Keratinocyte (primary cell): ENCODE data around the gene LY6G6F. TPM values are rescaled to one million over a fixed set of nuclear protein-coding genes. Genes with fewer than 3 reads are reported as not detected.

Source experiments
- DNase-seq: peaks from one replicate; pipeline ENCODE4 v3.0.0-alpha.2; 2011; ENCODE audit warnings: low read depth, missing footprints, low spot score
- FAIRE-seq: peaks from 2 replicates; lab custom pipeline; 2011; peaks lifted over from hg19 to GRCh38; lab: Jason Lieb, UNC
- H2AFZ ChIP-seq: 2 replicates; pipeline ENCODE4 v1.6.0; 2012; ENCODE audit warnings: low read length, control low read depth, inconsistent platforms; ENCODE audit not compliant: control insufficient read depth
- H3K27ac ChIP-seq: 2 replicates; pipeline ENCODE4 v1.5.1; 2011; ENCODE audit warnings: low read length; ENCODE audit not compliant: control insufficient read depth, insufficient read depth
- H3K27me3 ChIP-seq: 3 replicates; pipeline ENCODE4 v1.6.0; 2011; ENCODE audit warnings: low read length; ENCODE audit not compliant: control insufficient read depth, insufficient read depth; ENCODE audit errors: extremely low read depth
- H3K36me3 ChIP-seq, 2 experiments: 2 replicates in 1 of 2; 3 replicates in 1 of 2; pipeline ENCODE4 v1.5.1; 2011; ENCODE audit warnings: low read length in 2 of 2, mild to moderate bottlenecking in 1 of 2; ENCODE audit not compliant: control insufficient read depth in 2 of 2, insufficient read depth in 2 of 2; ENCODE audit errors: extremely low read depth in 1 of 2
- H3K4me1 ChIP-seq: 3 replicates; pipeline ENCODE4 v1.5.1; 2011; ENCODE audit warnings: low read length; ENCODE audit not compliant: control insufficient read depth, insufficient read depth; ENCODE audit errors: extremely low read depth
- H3K4me2 ChIP-seq: 3 replicates; pipeline ENCODE4 v1.6.0; 2011; ENCODE audit warnings: low read depth, low read length; ENCODE audit not compliant: control insufficient read depth, insufficient read depth; ENCODE audit errors: extremely low read depth
- H3K4me3 ChIP-seq, 3 experiments: fragments of 200-600 bp in 1 of 3; sonication (generic) in 1 of 3; 2 replicates in 2 of 3; 3 replicates in 1 of 3; pipeline ENCODE4 v1.5.1; 2011 to 2016; ENCODE audit warnings: low read length in 3 of 3, mild to moderate bottlenecking in 3 of 3, control low read depth in 2 of 3, inconsistent platforms in 1 of 3, low read depth in 1 of 3, mixed read lengths in 1 of 3, mixed run types in 1 of 3, moderate library complexity in 1 of 3; ENCODE audit not compliant: control insufficient read depth in 2 of 3, insufficient read depth in 2 of 3; ENCODE audit errors: extremely low read depth in 1 of 3
- H3K79me2 ChIP-seq: 2 replicates; pipeline ENCODE4 v1.6.0; 2012; ENCODE audit warnings: low read length; ENCODE audit not compliant: control insufficient read depth, insufficient read depth
- H3K9ac ChIP-seq: 3 replicates; pipeline ENCODE4 v1.6.0; 2011; ENCODE audit warnings: low read length; ENCODE audit not compliant: control insufficient read depth, insufficient read depth; ENCODE audit errors: extremely low read depth
- H3K9me1 ChIP-seq: 3 replicates; pipeline ENCODE4 v1.6.0; 2011; ENCODE audit warnings: low read length; ENCODE audit not compliant: control insufficient read depth, insufficient read depth; ENCODE audit errors: extremely low read depth
- H3K9me3 ChIP-seq: 2 replicates; pipeline ENCODE4 v1.5.1; 2012; ENCODE audit warnings: low read depth, low read length; ENCODE audit not compliant: control insufficient read depth
- H4K20me1 ChIP-seq: 3 replicates; pipeline ENCODE4 v1.6.0; 2011; ENCODE audit warnings: low read length; ENCODE audit not compliant: control insufficient read depth, insufficient read depth; ENCODE audit errors: extremely low read depth
- EZH2 ChIP-seq: IDR thresholded peaks from one replicate; pipeline ENCODE4 v1.6.1; 2012; ENCODE audit warnings: inconsistent platforms, mild to moderate bottlenecking, low read length, moderate library complexity
- dilution Hi-C: fragments of 300-500 bp; cut with MboI; formaldehyde crosslinking; loops from one replicate; pipeline ENCODE4 v1.7.0; 2020; ENCODE audit warnings: low sequenced_read_pairs; ENCODE audit not compliant: extremely low pct_ligation_motif_present
- polyA plus RNA-seq, 5 experiments: library from polyadenylated mRNA; depleted of rRNA in 3 of 5; stranded (reverse) in 3 of 5; stranded (forward) in 1 of 5; unstranded in 1 of 5; fragments of >200 nt; gene quantifications; 1 replicate in 1 of 5; 2 replicates in 3 of 5; 3 replicates in 1 of 5; pipeline versions ENCODE4 v1.2.1 to v1.2.3, GENCODE V29; 2011 to 2012; ENCODE audit warnings: missing spikeins in 2 of 5, low read depth in 1 of 5, low replicate concordance in 1 of 5
- TF ChIP-seq, protein P1 (sequence below), 3 experiments: IDR thresholded peaks in 1 of 3; conservative IDR thresholded peaks in 1 of 3; optimal IDR thresholded peaks in 1 of 3; 2 replicates in 2 of 3; 3 replicates in 1 of 3; pipeline versions ENCODE3 to v1.5.1; 2011; ENCODE audit warnings: low read length in 3 of 3, mild to moderate bottlenecking in 3 of 3, moderate library complexity in 2 of 3, control low read depth in 1 of 3, inconsistent platforms in 1 of 3; ENCODE audit not compliant: insufficient read depth in 2 of 3; ENCODE audit errors: extremely low read depth in 1 of 3

LY6G6F gene
- polyA plus RNA-seq, 1 donor (not counting 4 experiments of a cell fraction or from before 2014, with no cell fraction given), result not detected

DNA sequence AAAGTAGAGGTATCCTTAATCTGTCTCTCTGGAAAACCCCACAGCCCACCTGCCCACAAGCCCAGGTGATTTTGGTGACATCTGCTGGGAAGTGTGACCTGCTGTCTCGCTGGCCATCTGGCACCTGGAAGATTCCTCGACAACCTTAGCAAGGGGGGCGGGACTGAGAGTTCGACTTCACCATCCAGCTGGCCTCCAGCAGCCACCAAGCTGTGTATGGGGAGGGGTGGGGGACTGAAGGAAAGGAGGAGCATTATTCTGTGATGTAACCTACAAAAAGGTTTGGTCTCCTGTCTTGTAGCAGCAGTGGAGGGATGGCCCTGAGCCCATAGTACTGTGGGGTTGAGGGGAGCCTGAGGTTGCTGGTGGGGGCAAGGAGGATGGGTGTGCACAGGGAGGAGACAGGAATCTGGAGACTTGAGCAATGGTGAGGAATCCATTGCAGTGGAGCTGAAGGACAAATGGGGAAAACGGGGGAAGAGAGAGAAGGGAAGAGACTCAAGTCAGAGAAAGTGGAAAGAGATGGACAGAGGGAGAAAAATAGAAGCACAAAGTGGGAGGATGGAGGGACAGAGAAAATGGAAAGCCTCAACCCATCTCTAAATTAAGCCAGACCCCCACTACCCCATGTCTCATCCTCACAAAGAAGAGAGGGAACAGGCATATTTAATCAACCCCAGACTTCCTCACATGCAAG, 4.0 kb downstream of the LY6G6F start:
- H3K4me2 ChIP-seq, result peak overlapping the region; percentile 69
- no peaks in the 10 kb centered on the region for H3K9me3 ChIP-seq
- no peak overlapping the region for H3K4me3 ChIP-seq
- H3K27me3 ChIP-seq, result no peaks in the 10 kb centered on the region
- no peak for DNase-seq
- H3K9ac ChIP-seq, result no peak overlapping the region
- no peak for TF ChIP-seq EZH2
- TF ChIP-seq, protein P1, sequence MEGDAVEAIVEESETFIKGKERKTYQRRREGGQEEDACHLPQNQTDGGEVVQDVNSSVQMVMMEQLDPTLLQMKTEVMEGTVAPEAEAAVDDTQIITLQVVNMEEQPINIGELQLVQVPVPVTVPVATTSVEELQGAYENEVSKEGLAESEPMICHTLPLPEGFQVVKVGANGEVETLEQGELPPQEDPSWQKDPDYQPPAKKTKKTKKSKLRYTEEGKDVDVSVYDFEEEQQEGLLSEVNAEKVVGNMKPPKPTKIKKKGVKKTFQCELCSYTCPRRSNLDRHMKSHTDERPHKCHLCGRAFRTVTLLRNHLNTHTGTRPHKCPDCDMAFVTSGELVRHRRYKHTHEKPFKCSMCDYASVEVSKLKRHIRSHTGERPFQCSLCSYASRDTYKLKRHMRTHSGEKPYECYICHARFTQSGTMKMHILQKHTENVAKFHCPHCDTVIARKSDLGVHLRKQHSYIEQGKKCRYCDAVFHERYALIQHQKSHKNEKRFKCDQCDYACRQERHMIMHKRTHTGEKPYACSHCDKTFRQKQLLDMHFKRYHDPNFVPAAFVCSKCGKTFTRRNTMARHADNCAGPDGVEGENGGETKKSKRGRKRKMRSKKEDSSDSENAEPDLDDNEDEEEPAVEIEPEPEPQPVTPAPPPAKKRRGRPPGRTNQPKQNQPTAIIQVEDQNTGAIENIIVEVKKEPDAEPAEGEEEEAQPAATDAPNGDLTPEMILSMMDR (optimal IDR thresholded peaks at IDR 0.05 in 1 of 3, IDR thresholded peaks at IDR 0.05 in 1 of 3, conservative IDR thresholded peaks at IDR 0.05 in 1 of 3; ENCODE audit: extremely low read depth in 1 of 3, insufficient read depth in 2 of 3, low read length in 3 of 3), result no peak
- H3K27ac ChIP-seq, result no peak overlapping the region
- no peaks in the 10 kb centered on the region for H3K9me1 ChIP-seq
- H2AFZ ChIP-seq, result peak overlapping the region; percentile 62
- no peak for FAIRE-seq
- peaks cover 20% of the 10 kb centered on the region for H3K4me1 ChIP-seq
- no peaks in the 10 kb centered on the region for H4K20me1 ChIP-seq
- H3K36me3 ChIP-seq, result no peaks in the 10 kb centered on the region
- H3K79me2 ChIP-seq, result no peaks in the 10 kb centered on the region
- dilution Hi-C loops, result no loop called here

DNA sequence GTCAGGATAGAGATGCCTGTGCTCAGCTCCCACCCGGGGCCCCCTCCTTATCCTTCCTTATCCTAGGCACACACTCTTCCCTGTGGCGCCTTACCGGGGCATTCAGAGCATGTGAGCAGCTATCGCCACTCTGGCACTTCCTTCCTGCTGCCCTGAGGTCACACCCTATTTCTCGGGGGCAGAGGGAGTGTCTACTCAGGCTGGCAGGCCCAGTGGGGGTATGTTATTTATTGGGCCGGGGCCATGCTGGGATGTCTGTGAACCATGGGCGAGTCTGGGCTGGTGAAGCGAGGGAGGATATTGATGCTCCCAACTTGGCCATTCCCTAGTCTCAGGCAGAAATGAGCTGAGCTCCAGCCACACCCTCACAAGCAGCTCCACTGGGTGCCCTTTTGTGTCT, 4.6 kb downstream of the LY6G6F start:
- Histone ChIP-seq H3K27ac (no peak overlapping the region), H3K9me3 (no peaks in the 10 kb centered on the region), H3K9ac (no peak overlapping the region), H3K4me3 (peak overlapping the region in 1 of 3 experiments; percentile 7), H3K27me3 (no peaks in the 10 kb centered on the region), H3K36me3 (no peaks in the 10 kb centered on the region), H4K20me1 (no peaks in the 10 kb centered on the region), H3K79me2 (no peaks in the 10 kb centered on the region), H3K9me1 (no peaks in the 10 kb centered on the region), H3K4me1 (peaks cover 20% of the 10 kb centered on the region), H2AFZ (peak overlapping the region; percentile 62), H3K4me2 (peak overlapping the region; percentile 69)
- FAIRE-seq, result peak; percentile 69
- TF ChIP-seq, protein P1 (optimal IDR thresholded peaks at IDR 0.05 in 1 of 3, IDR thresholded peaks at IDR 0.05 in 1 of 3, conservative IDR thresholded peaks at IDR 0.05 in 1 of 3; ENCODE audit: extremely low read depth in 1 of 3, insufficient read depth in 2 of 3, low read length in 3 of 3), result no peak
- TF ChIP-seq EZH2, result no peak
- no peak for DNase-seq
- dilution Hi-C loops, result no loop called here
